Breast epithelium (tissue), 4 donors: Measurements from ENCODE around the gene PRDX4. TPM values are rescaled to one million over a fixed set of nuclear protein-coding genes. Genes with fewer than 3 reads are reported as not detected.
"Not testable (repeated sequence)": the region's sequence is repeated elsewhere in the genome, so short reads cannot be mapped to it uniquely, and the experiment has no call there.

Experiments
- DNase-seq, 2 donors: peaks; one replicate each; pipeline ENCODE4 v3.0.0-alpha.2; 2019; ENCODE audit warnings: low spot score in 2 of 2
- H3K27ac ChIP-seq, 2 donors: fragments of 200-600 bp; sonication (generic) in 1 of 2; one replicate each; pipeline ENCODE4 v1.5.1; 2016 to 2019; ENCODE audit warnings: mild to moderate bottlenecking in 1 of 2
- H3K27me3 ChIP-seq, 2 donors: fragments of 200-600 bp; sonication (generic) in 1 of 2; one replicate each; pipeline versions ENCODE4 v1.5.1 to v1.6.0; 2017 to 2019; ENCODE audit warnings: control low read depth in 1 of 2, mild to moderate bottlenecking in 1 of 2
- H3K36me3 ChIP-seq: fragments of 200-600 bp; one replicate; pipeline ENCODE4 v1.5.1; 2019
- H3K4me1 ChIP-seq, 2 donors: fragments of 200-600 bp; sonication (generic); one replicate each; pipeline ENCODE4 v1.5.1; 2016 to 2019; ENCODE audit warnings: control low read depth in 1 of 2
- H3K4me3 ChIP-seq, 3 donors: fragments of 200-600 bp; sonication (generic); 1 replicate in 2 of 3; 2 replicates in 1 of 3; pipeline ENCODE4 v1.5.1; 2016 to 2019; ENCODE audit warnings: mild to moderate bottlenecking in 3 of 3, moderate library complexity in 2 of 3
- H3K9me3 ChIP-seq, 2 donors: fragments of 200-600 bp; sonication (generic) in 1 of 2; one replicate each; pipeline ENCODE4 v1.5.1; 2016 to 2019; ENCODE audit warnings: control low read depth in 1 of 2
- CTCF ChIP-seq, 3 donors: fragments of 450-650 bp; IDR thresholded peaks; one replicate each; pipeline ENCODE4 v1.5.1; 2016 to 2017; ENCODE audit warnings: antibody characterized with exemption in 3 of 3, mild to moderate bottlenecking in 3 of 3, moderate library complexity in 3 of 3
- POLR2A ChIP-seq: fragments of 450-650 bp; IDR thresholded peaks from one replicate; pipeline ENCODE4 v1.6.1; 2016; ENCODE audit warnings: antibody characterized with exemption, mild to moderate bottlenecking, moderate library complexity
- POLR2AphosphoS5 ChIP-seq, 3 donors: sonication (generic); formaldehyde crosslinking; IDR thresholded peaks; one replicate each; pipeline ENCODE4 v1.6.1; 2017; ENCODE audit warnings: antibody characterized with exemption in 3 of 3
- intact Hi-C: fragments of 100-400 bp; cut with DNase I; formaldehyde crosslinking; loops from one replicate; pipeline ENCODE4 v1.15.1; 2023; ENCODE audit warnings: low total_unique reads
- total RNA-seq, 3 donors: library from RNA; depleted of rRNA; stranded (reverse); fragments of >200 nt; gene quantifications; one replicate each; pipeline ENCODE4 v1.1.0, GENCODE V29; 2016

Gene PRDX4
- total RNA-seq, 3 donors from 2014 or later: 71.8 to 120 (median 72.9) TPM

GRCh38 chrX:23656091-23656490 lies 11.2 kb upstream of the PRDX4 start:
- TF ChIP-seq POLR2AphosphoS5 (IDR thresholded peaks at IDR 0.05) (no peak), POLR2A (no peak), CTCF (IDR thresholded peaks at IDR 0.05) (no peak)

GRCh38 chrX:23656684-23657083 lies 10.6 kb upstream of the PRDX4 start:
- no peaks in the 10 kb centered on the region for H3K4me1 ChIP-seq
- H3K9me3 ChIP-seq: no peaks in the 10 kb centered on the region
- intact Hi-C loops: no loop called here
- peaks cover 0 to 26% of the 10 kb centered on the region in 2 donors for H3K27me3 ChIP-seq
- no peak overlapping the region for H3K27ac ChIP-seq
- TF ChIP-seq POLR2A: no peak
- no peak for TF ChIP-seq POLR2AphosphoS5 (IDR thresholded peaks at IDR 0.05)
- TF ChIP-seq CTCF (IDR thresholded peaks at IDR 0.05): no peak
- H3K4me3 ChIP-seq: no peak overlapping the region
- H3K36me3 ChIP-seq: no peaks in the 10 kb centered on the region
- DNase-seq: no peak

More at GRCh38 chrX:23656091-23656490, 11.2 kb upstream of the PRDX4 start:
- intact Hi-C loops: no loop called here
- no peak for DNase-seq
- Histone ChIP-seq H3K4me1 (no peaks in the 10 kb centered on the region), H3K27me3 (peaks cover 0 to 28% of the 10 kb centered on the region in 2 donors), H3K4me3 (no peak overlapping the region), H3K9me3 (no peaks in the 10 kb centered on the region), H3K27ac (no peak overlapping the region), H3K36me3 (no peaks in the 10 kb centered on the region)

GRCh38 chrX:23659339-23659738 lies 8.0 kb upstream of the PRDX4 start:
- intact Hi-C loops: no loop called here

GRCh38 chrX:23660083-23660765 lies 7.1 kb upstream of the PRDX4 start:
- DNase-seq, H3K4me1 ChIP-seq, H3K27ac ChIP-seq, H3K4me3 ChIP-seq, intact Hi-C loops, H3K36me3 ChIP-seq, H3K9me3 ChIP-seq: not testable (repeated sequence)
- peaks cover 0 to 10% of the 10 kb centered on the region in 2 donors for H3K27me3 ChIP-seq

More at GRCh38 chrX:23659339-23659738, 8.0 kb upstream of the PRDX4 start:
- Histone ChIP-seq H3K27ac (no peak overlapping the region), H3K36me3 (no peaks in the 10 kb centered on the region), H3K9me3 (no peaks in the 10 kb centered on the region), H3K27me3 (peaks cover 0 to 6% of the 10 kb centered on the region in 2 donors), H3K4me1 (no peaks in the 10 kb centered on the region), H3K4me3 (no peak overlapping the region)
- DNase-seq: no peak
- TF ChIP-seq POLR2AphosphoS5 (IDR thresholded peaks at IDR 0.05) (no peak), POLR2A (no peak), CTCF (IDR thresholded peaks at IDR 0.05) (no peak)

- intact Hi-C loops: no loop called here
These were observed 6.5 kb upstream of the PRDX4 start for GRCh38 chrX:23660766-23661132.

More at GRCh38 chrX:23660766-23661132, 6.5 kb upstream of the PRDX4 start:
- no peak for DNase-seq
- H3K27me3 ChIP-seq: peaks cover 0 to 10% of the 10 kb centered on the region in 2 donors
- no peaks in the 10 kb centered on the region for H3K9me3 ChIP-seq
- no peaks in the 10 kb centered on the region for H3K4me1 ChIP-seq
- no peaks in the 10 kb centered on the region for H3K36me3 ChIP-seq
- no peak overlapping the region for H3K4me3 ChIP-seq
- TF ChIP-seq POLR2AphosphoS5 (IDR thresholded peaks at IDR 0.05) (no peak), CTCF (IDR thresholded peaks at IDR 0.05) (no peak), POLR2A (no peak)
- H3K27ac ChIP-seq: no peak overlapping the region
